HepG2 (cell line): ENCODE data around the gene TRIM72. TPM values are rescaled to one million over a fixed set of nuclear protein-coding genes. Genes with fewer than 3 reads are reported as not detected.
A peak's percentile ranks its signal among the peaks of the same experiment; 100 is the strongest.

ENCODE experiments used
- ADNP ChIP-seq: sonication (generic); formaldehyde crosslinking; IDR thresholded peaks from 2 replicates; pipeline ENCODE4 v1.4.0; 2020; ENCODE audit warnings: missing genetic modification reagents
- CEBPB ChIP-seq: IDR thresholded peaks from 2 replicates; pipeline ENCODE4 v1.6.1; 2011; ENCODE audit warnings: low read depth, low read length, improper control_type of control experiment, borderline replicate concordance
- FOSL2 ChIP-seq: sonication (generic); formaldehyde crosslinking; IDR thresholded peaks from 2 replicates; pipeline ENCODE4 v1.4.0; 2020; ENCODE audit warnings: missing genetic modification reagents
- MED8 ChIP-seq: sonication (generic); formaldehyde crosslinking; IDR thresholded peaks from 2 replicates; pipeline ENCODE4 v1.8.1; 2023; ENCODE audit warnings: mild to moderate bottlenecking, missing genetic modification reagents; ENCODE audit not compliant: insufficient replicate concordance
- PAWR ChIP-seq: sonication (generic); formaldehyde crosslinking; IDR thresholded peaks from 2 replicates; pipeline ENCODE4 v1.4.0; 2020; ENCODE audit warnings: missing genetic modification reagents, mild to moderate bottlenecking, borderline replicate concordance
- ZKSCAN1 ChIP-seq: fragments of 150-350 bp; IDR thresholded peaks from 2 replicates; pipeline ENCODE4 v1.6.1; 2014; ENCODE audit warnings: low read length
- ZNF263 ChIP-seq: sonication (generic); formaldehyde crosslinking; IDR thresholded peaks from 2 replicates; pipeline ENCODE4 v1.4.0; 2020; ENCODE audit warnings: missing genetic modification reagents
- ZNF879 ChIP-seq: sonication (generic); formaldehyde crosslinking; IDR thresholded peaks from 2 replicates; pipeline ENCODE4 v1.8.1; 2023; ENCODE audit warnings: missing genetic modification reagents
- polyA plus RNA-seq, 8 experiments: library from polyadenylated mRNA; depleted of rRNA in 3 of 8; stranded (reverse) in 7 of 8; unstranded in 1 of 8; fragments of >200 nt; fragmentation: Illumina TruSeq in 4 of 8; extraction: Trizol in 4 of 8; gene quantifications; 2 replicates each; pipeline versions ENCODE4 v1.2.1 to v1.2.3, GENCODE V29; 2011 to 2016; ENCODE audit warnings: low read depth in 4 of 8, missing spikeins in 1 of 8, mixed read lengths in 1 of 8; ENCODE audit not compliant: insufficient read depth in 1 of 8
- total RNA-seq, 5 experiments: library from RNA; depleted of rRNA; stranded (reverse); fragments of >200 nt; fragmentation: Illumina TruSeq; extraction: Trizol; gene quantifications; 2 replicates each; pipeline ENCODE4 v1.2.3, GENCODE V29; 2016; ENCODE audit warnings: low read depth in 1 of 5
- TF ChIP-seq, protein P1 (sequence below): sonication (generic); formaldehyde crosslinking; IDR thresholded peaks from 2 replicates; pipeline ENCODE4 v1.4.0; 2020; ENCODE audit warnings: missing genetic modification reagents, borderline replicate concordance
- TF ChIP-seq, protein P2 (sequence below): IDR thresholded peaks from 2 replicates; pipeline ENCODE4 v1.6.1; 2016
- TF ChIP-seq, protein P3 (sequence below): sonication (generic); formaldehyde crosslinking; IDR thresholded peaks from 2 replicates; pipeline ENCODE4 v1.4.0; 2020; ENCODE audit warnings: missing genetic modification reagents, mild to moderate bottlenecking, borderline replicate concordance
- TF ChIP-seq, protein P4 (sequence below): sonication (generic); formaldehyde crosslinking; IDR thresholded peaks from 2 replicates; pipeline ENCODE4 v1.5.0; 2020; ENCODE audit warnings: mild to moderate bottlenecking, missing genetic modification reagents, borderline replicate concordance
- TF ChIP-seq, protein P5 (sequence below): sonication (generic); formaldehyde crosslinking; IDR thresholded peaks from 2 replicates; pipeline ENCODE4 v1.5.0; 2020; ENCODE audit warnings: mild to moderate bottlenecking, missing genetic modification reagents, moderate library complexity

TRIM72 gene
- total and polyA plus RNA-seq, 2 of the 13 experiments (the other 11 are each of a cell fraction or from before 2014, with no cell fraction given), result not detected

DNA sequence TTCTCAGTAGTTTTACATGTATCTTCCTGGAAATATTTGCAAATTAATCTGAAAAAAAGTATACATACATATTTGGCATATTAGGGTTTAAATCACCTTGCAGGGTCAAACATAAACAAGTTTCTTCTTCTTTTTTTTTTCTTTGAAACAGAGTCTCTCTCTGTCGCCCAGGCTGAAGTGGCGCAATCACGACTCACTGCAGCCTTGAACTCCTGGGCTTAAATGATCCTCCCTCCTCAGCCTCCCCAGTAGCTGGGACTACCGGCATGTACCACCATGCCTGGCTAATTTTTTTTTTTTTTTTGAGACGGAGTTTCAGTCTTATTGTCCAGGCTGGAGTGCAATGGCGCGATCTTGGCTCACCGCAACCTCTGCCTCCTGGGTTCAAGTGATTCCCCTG, 46.6 kb upstream of the TRIM72 start (continued):
- TF ChIP-seq, protein P1, sequence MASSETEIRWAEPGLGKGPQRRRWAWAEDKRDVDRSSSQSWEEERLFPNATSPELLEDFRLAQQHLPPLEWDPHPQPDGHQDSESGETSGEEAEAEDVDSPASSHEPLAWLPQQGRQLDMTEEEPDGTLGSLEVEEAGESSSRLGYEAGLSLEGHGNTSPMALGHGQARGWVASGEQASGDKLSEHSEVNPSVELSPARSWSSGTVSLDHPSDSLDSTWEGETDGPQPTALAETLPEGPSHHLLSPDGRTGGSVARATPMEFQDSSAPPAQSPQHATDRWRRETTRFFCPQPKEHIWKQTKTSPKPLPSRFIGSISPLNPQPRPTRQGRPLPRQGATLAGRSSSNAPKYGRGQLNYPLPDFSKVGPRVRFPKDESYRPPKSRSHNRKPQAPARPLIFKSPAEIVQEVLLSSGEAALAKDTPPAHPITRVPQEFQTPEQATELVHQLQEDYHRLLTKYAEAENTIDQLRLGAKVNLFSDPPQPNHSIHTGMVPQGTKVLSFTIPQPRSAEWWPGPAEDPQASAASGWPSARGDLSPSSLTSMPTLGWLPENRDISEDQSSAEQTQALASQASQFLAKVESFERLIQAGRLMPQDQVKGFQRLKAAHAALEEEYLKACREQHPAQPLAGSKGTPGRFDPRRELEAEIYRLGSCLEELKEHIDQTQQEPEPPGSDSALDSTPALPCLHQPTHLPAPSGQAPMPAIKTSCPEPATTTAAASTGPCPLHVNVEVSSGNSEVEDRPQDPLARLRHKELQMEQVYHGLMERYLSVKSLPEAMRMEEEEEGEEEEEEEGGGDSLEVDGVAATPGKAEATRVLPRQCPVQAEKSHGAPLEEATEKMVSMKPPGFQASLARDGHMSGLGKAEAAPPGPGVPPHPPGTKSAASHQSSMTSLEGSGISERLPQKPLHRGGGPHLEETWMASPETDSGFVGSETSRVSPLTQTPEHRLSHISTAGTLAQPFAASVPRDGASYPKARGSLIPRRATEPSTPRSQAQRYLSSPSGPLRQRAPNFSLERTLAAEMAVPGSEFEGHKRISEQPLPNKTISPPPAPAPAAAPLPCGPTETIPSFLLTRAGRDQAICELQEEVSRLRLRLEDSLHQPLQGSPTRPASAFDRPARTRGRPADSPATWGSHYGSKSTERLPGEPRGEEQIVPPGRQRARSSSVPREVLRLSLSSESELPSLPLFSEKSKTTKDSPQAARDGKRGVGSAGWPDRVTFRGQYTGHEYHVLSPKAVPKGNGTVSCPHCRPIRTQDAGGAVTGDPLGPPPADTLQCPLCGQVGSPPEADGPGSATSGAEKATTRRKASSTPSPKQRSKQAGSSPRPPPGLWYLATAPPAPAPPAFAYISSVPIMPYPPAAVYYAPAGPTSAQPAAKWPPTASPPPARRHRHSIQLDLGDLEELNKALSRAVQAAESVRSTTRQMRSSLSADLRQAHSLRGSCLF, result no peak
- TF ChIP-seq CEBPB (peak; percentile 56; the same call in 1 of the 2 replicates), ZKSCAN1 (no peak), ZNF879 (CRISPR knock-in tag) (no peak), ADNP (0 out of 2 replicates have a peak, but pooled peaks have one; percentile 15), ZNF263 (no peak), PAWR (no peak), FOSL2 (CRISPR knock-in tag) (0 out of 2 replicates have a peak, but pooled peaks have one; percentile 25), MED8 (CRISPR knock-in tag) (no peak)
- TF ChIP-seq, protein P2, sequence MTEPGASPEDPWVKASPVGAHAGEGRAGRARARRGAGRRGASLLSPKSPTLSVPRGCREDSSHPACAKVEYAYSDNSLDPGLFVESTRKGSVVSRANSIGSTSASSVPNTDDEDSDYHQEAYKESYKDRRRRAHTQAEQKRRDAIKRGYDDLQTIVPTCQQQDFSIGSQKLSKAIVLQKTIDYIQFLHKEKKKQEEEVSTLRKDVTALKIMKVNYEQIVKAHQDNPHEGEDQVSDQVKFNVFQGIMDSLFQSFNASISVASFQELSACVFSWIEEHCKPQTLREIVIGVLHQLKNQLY (CRISPR knock-in tag), result no peak
- TF ChIP-seq, protein P3, sequence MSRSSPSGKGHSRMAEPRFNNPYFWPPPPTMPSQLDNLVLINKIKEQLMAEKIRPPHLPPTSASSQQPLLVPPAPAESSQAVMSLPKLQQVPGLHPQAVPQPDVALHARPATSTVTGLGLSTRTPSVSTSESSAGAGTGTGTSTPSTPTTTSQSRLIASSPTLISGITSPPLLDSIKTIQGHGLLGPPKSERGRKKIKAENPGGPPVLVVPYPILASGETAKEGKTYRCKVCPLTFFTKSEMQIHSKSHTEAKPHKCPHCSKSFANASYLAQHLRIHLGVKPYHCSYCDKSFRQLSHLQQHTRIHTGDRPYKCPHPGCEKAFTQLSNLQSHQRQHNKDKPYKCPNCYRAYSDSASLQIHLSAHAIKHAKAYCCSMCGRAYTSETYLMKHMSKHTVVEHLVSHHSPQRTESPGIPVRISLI, result peak; percentile 60; the same call in 1 of the 2 replicates
- TF ChIP-seq, protein P4, sequence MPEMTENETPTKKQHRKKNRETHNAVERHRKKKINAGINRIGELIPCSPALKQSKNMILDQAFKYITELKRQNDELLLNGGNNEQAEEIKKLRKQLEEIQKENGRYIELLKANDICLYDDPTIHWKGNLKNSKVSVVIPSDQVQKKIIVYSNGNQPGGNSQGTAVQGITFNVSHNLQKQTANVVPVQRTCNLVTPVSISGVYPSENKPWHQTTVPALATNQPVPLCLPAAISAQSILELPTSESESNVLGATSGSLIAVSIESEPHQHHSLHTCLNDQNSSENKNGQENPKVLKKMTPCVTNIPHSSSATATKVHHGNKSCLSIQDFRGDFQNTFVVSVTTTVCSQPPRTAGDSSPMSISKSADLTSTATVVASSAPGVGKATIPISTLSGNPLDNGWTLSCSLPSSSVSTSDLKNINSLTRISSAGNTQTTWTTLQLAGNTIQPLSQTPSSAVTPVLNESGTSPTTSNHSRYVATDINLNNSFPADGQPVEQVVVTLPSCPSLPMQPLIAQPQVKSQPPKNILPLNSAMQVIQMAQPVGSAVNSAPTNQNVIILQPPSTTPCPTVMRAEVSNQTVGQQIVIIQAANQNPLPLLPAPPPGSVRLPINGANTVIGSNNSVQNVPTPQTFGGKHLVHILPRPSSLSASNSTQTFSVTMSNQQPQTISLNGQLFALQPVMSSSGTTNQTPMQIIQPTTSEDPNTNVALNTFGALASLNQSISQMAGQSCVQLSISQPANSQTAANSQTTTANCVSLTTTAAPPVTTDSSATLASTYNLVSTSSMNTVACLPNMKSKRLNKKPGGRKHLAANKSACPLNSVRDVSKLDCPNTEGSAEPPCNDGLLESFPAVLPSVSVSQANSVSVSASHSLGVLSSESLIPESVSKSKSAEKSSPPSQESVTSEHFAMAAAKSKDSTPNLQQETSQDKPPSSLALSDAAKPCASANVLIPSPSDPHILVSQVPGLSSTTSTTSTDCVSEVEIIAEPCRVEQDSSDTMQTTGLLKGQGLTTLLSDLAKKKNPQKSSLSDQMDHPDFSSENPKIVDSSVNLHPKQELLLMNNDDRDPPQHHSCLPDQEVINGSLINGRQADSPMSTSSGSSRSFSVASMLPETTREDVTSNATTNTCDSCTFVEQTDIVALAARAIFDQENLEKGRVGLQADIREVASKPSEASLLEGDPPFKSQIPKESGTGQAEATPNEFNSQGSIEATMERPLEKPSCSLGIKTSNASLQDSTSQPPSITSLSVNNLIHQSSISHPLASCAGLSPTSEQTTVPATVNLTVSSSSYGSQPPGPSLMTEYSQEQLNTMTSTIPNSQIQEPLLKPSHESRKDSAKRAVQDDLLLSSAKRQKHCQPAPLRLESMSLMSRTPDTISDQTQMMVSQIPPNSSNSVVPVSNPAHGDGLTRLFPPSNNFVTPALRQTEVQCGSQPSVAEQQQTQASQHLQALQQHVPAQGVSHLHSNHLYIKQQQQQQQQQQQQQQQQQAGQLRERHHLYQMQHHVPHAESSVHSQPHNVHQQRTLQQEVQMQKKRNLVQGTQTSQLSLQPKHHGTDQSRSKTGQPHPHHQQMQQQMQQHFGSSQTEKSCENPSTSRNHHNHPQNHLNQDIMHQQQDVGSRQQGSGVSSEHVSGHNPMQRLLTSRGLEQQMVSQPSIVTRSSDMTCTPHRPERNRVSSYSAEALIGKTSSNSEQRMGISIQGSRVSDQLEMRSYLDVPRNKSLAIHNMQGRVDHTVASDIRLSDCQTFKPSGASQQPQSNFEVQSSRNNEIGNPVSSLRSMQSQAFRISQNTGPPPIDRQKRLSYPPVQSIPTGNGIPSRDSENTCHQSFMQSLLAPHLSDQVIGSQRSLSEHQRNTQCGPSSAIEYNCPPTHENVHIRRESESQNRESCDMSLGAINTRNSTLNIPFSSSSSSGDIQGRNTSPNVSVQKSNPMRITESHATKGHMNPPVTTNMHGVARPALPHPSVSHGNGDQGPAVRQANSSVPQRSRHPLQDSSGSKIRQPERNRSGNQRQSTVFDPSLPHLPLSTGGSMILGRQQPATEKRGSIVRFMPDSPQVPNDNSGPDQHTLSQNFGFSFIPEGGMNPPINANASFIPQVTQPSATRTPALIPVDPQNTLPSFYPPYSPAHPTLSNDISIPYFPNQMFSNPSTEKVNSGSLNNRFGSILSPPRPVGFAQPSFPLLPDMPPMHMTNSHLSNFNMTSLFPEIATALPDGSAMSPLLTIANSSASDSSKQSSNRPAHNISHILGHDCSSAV, result no peak
- TF ChIP-seq, protein P5, sequence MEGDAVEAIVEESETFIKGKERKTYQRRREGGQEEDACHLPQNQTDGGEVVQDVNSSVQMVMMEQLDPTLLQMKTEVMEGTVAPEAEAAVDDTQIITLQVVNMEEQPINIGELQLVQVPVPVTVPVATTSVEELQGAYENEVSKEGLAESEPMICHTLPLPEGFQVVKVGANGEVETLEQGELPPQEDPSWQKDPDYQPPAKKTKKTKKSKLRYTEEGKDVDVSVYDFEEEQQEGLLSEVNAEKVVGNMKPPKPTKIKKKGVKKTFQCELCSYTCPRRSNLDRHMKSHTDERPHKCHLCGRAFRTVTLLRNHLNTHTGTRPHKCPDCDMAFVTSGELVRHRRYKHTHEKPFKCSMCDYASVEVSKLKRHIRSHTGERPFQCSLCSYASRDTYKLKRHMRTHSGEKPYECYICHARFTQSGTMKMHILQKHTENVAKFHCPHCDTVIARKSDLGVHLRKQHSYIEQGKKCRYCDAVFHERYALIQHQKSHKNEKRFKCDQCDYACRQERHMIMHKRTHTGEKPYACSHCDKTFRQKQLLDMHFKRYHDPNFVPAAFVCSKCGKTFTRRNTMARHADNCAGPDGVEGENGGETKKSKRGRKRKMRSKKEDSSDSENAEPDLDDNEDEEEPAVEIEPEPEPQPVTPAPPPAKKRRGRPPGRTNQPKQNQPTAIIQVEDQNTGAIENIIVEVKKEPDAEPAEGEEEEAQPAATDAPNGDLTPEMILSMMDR (CRISPR knock-in tag), result no peak
